ENCODE measurements around the gene SGIP1.

The SGIP1 gene, protein sequence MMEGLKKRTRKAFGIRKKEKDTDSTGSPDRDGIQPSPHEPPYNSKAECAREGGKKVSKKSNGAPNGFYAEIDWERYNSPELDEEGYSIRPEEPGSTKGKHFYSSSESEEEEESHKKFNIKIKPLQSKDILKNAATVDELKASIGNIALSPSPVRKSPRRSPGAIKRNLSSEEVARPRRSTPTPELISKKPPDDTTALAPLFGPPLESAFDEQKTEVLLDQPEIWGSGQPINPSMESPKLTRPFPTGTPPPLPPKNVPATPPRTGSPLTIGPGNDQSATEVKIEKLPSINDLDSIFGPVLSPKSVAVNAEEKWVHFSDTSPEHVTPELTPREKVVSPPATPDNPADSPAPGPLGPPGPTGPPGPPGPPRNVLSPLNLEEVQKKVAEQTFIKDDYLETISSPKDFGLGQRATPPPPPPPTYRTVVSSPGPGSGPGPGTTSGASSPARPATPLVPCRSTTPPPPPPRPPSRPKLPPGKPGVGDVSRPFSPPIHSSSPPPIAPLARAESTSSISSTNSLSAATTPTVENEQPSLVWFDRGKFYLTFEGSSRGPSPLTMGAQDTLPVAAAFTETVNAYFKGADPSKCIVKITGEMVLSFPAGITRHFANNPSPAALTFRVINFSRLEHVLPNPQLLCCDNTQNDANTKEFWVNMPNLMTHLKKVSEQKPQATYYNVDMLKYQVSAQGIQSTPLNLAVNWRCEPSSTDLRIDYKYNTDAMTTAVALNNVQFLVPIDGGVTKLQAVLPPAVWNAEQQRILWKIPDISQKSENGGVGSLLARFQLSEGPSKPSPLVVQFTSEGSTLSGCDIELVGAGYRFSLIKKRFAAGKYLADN

DNA sequence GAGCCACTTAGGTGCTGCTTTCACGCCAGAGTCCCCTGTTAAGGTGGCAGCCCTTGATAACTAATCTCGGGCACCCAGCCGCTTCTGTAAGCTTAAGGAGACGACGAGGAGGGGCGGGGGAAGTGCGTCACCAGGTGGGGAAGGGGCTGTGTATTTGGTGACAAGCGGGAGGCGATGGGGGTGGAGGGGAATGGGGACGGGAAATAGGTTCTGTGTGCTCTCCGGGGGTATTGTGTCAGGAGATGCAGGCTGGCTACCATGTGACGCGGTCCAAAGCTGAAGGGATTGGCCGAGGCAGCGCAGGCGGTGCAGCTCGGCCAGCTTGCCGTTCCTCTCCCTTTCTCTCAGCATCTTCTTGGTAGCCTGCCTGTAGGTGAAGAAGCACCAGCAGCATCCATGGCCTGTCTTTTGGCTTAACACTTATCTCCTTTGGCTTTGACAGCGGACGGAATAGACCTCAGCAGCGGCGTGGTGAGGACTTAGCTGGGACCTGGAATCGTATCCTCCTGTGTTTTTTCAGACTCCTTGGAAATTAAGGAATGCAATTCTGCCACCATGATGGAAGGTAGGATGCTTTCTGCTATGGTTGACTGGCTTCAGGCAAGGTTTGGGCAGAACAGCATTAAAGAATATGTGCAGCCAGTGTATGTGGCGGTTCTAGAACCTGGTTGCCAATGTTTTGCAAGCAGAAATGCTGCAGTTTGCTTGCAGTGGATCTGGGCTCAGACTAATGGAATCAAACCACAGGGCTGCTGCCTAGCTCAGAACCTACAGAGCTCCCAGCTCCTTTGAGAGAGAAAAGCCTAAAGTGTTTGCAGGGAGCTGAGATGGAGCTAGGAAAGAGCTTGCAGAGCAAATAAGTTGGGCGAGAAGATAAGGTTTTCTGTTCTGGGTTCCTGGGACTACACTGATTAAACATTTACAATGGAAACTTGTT is at the start of gene SGIP1:
TSS of gene SGIP1 (plus strand) at position 350 of the 937 bp plus-strand sequence. CDS start at position 556, 206 bp downstream.
- DNase-seq (ENCODE audit: low spot score) = no peak

DNA sequence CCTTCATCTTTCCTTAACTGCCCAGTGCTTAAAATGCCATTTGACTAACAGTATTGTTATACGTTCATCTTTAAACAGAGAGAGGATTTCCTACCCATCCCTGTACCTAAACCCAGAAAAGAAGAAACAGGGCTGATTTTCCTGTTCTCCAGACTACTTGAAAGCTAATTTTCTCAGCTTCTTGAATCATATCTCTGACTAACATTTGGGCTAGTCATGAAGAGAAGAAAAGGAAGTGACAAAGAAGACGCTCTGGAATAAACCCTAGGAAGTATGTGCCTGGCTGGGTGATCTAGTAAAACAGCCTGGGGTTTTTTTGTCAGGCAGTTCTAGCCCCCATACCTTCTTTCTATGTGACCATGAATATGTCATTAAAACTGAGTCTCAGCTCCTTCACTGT is 44.8 kb upstream of the SGIP1 start:
- no peak for DNase-seq (ENCODE audit: low spot score)

DNA sequence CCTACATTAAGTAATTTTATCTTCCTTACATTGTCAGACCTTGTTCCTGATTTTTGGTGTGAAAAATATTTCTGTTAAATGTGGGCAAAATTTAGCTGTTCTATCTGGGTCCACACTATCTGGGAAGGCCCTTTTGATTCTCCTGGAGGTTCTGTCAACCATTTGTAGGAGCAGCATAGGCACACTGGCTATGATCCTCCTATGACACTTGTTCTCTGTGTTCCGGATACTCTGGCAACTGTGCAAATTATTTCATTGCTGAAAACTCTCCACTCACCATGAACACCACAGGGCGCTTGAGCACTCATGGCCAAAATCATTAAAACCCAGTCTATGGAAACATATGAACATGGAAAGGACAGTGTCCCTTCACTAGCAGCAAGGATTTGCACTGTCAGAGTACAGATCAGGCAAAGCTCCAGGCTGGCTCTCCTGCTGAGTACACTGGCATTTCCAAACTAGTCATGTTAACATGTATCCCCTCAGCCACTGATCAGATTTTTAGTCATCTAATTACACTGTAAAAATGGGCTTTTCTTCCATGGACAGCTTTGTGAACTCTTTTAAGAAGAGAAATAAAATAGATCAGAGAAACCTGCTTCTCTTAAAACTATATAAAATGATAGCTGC is 43.9 kb upstream of the SGIP1 start:
- no peak for DNase-seq (ENCODE audit: low spot score)

DNA sequence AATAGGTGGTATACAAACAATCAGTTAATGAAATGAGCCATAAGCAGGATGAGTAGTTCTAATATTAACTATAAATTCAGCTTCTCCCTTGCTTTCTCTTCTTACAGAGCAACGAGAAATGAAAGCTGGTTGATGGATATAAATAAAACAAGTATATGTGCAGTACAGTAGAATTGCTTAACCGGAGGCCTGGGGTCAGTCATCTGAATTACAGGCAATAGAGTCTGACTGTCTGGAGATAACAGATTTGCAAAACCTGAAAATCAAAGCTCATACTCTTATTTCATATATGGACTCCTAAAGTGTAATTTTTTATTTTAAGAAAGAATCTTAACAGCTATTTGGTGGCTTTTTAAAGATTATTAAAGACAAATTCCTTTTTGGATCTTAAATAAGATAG is 43.1 kb upstream of the SGIP1 start:
- DNase-seq (ENCODE audit: low spot score) = no peak

DNA sequence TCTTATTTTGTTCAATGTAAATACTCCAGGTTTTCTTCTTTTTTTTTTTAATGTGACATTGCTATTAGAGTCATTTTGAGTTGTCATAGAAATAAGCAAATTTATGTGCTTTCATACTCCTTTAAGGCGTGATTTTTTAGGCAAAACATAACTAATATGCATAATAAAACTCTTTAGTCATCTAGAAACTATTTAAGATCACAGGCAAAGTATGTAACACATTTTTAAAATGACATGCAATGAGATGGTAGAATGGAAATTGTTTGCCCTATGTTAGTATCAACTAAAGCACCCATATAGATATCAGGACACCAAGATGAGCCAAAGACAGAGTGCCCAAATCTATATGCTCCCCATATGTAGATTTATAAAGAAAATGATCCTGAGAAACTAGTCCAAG is 41.5 kb upstream of the SGIP1 start:
- no peak for DNase-seq (ENCODE audit: low spot score)

DNA sequence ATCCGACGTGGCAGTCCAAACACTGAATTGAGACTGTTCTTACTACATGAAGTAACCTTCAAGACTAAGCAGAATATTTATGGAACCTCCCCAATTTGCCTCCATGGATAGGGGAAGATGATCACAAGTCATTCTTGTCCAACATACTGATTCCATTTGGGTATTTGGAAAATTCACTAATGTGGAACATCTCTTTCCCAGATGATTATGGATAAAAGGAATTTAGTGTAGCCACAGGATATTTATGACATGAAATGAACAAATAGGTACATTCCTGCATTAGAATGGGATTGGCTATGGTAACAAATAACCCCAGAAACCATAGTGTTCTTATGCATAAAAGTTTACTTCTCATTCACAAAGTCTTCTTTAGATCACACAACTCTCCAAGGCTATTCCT is 40.2 kb upstream of the SGIP1 start:
- no peak for DNase-seq (ENCODE audit: low spot score)

DNA sequence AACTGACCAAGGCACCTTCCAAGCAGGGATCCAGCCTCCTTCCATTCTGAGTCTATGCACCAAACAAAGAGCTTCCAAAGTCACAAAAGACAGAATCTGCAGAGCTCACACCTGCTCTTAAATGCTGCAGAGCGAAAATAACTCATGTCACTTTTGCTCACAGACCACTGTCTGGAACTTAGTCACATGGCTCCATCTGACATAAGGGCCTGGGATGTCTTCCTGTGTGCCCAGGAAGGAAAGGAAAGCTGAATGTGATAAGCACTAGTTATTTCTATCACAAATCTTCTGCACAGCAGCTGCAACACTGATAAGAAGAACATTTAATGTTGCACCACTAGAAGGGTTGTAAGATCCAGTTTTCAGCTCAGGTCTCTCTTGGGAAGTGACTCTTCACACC is 39.5 kb upstream of the SGIP1 start:
- no peak for DNase-seq (ENCODE audit: low spot score)

DNA sequence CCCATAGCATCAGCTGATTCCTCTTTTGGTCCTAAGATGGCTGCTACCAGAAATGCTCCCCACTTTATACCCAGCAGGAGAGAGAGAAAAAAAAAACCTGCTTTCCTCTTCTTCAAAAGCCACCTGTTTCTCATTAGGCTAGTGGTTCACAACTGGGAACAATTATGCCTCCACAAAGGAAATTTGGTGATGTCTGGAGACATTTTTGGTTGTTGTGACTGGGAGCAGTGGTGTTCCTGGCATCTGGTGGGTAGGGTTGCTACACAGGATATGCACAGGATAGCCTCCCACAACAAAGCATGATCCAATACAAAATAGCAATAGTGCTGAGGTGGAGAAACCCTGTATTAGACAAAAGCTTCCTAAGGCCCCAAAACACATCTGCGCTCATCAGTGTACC is 38.5 kb upstream of the SGIP1 start:
- no peak for DNase-seq (ENCODE audit: low spot score)

DNA sequence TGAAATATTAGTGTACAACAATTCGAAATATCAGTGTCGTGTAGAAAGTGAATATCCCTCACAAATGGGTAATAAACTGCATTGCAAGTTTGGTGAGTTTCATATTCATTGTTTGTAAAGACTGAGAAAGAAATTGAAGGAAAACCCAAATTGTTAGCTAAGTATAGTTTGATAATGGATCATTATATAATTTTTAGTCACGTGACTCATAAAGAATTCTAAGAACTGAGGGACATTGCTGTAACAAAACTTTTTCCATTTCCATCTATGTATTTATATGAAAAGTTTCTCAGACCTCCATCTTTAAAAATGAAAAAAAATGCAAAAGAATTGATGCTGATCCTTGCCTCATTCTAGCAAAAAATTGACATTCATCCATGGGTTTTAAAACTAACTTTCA is 36.0 kb upstream of the SGIP1 start:
- no peak for DNase-seq (ENCODE audit: low spot score)

DNA sequence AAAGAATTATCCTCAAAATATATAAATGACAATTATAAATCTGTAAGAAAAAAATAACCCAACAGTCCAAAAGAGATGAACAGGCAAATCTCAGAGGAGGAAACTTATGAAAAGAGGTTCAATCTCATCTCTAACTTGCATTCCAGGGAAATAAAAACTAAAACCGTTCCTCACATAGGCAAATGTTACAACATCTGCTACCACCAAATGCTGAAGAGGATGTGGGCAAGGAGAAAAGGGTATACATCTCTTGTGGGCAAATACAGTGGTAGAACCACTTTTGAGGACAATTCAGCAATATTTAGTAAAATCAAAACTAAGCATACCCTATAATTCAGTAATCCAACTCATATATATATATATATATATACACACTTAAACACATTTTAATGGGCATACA is 33.7 kb upstream of the SGIP1 start:
- DNase-seq (ENCODE audit: low spot score) = no peak

DNA sequence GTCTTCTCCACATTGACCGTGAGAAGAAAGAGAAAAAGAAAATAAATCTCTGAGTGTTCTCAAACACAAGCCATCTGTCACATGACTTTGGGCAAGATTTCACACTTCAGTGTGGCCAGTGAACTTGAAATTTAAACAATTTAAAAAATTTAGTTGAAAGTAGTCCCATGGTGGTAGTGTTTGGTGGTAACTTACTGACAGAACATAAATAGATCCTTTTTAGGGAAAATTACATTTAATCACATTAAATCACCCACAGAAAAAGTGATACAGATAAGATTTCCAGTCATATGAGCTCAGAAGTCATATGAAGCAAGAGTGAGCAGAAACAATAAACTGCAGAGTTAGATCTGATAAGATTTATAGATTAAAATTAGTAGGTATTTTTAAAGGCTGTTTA is 31.9 kb upstream of the SGIP1 start:
- no peak for DNase-seq (ENCODE audit: low spot score)

DNA sequence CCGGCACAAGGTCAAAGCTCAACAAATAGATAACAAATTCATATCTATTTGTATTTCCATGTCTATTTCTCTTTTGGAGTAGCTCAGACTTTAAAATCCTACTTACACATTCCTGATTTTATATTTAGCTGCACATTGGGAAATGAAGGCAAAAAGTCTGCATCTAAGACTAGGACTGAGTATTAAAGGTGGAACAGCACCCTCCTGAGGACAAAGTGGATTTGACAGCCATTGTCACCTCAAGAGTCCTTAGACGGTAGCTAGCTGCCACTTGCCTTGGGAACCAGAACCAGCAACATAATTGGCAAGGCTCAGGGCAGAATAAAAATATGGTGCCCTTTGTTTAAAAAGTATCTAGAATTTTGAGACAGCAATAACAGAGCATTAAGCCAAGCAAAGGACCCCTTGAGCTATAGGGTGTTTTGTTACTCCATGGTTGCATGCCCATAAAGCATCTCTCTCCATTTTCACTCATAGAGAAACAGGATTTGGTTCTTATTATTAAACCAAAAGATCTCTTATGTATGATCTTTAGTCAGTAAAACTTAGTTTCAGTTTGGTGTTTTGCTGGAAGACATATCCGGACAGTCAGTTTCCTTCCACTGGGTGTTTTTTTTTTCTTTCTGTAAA is 30.0 kb upstream of the SGIP1 start:
- peak; percentile 31 for DNase-seq (ENCODE audit: low spot score)

DNA sequence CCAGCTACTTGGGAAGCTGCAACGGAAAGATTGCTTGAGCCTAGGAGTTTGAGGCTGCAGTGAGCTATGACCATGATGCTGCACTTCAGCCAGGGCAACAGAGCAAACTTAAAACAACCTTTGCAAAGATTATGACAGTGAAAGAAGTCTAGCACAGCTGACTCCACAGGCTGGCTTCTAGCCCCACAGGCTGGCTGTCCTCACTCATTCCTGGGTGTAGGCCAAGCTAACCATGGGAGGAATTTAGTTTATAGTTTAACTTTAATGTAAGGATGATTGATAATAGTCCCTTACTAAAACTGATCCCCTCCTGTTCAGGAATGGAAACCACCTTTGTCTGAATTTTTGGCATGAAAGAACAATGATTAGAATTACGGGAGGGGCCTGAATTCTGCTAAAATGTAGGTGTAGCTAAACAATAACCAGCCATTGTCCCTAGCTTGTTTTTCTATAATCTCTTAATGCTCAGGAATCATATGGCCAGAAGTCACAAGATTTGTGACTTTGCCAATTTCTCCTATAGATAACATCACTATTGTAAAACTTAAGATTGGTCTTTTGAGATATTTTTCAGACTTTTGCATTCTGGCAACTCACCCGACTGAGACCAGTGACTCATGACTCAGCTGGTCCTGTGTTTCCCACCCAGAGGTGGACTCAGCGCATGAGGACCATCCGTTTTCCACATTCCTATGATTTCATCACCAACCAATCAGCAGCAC is 28.1 kb upstream of the SGIP1 start:
- DNase-seq (ENCODE audit: low spot score) = peak; percentile 13

DNA sequence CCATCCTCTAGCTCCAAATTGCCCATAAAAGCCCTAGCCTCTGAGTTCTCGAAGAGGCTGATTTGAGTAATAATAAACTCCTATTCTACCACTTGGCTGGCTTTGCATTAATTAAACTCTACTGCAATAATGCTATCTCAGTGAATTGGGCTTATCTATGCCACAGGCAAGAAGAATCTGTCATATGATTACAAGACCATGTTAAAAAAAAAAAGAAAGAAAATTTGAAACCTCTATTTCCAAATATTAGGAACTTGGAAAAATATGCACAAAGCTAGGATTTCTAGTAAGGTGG is 27.6 kb upstream of the SGIP1 start:
- no peak for DNase-seq (ENCODE audit: low spot score)

DNA sequence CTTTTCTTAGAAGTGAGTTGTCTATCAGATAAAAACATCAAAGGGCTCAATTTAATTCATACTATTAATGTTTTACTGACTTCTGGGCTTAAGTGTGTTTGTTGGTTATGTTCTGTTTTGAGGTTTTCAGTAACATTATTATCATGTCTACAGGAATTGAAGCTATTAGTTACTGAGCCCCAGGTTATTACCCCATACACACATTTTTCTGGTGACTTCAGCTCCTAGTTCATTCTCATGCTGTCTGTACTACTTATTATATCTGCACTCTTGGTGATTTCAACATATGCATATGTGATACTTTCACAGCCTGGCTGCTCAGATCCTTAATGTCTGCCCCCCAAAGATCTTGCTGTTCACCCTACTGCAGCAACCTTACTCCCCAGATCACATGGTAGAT is 27.0 kb upstream of the SGIP1 start:
- DNase-seq (ENCODE audit: low spot score) = no peak

DNA sequence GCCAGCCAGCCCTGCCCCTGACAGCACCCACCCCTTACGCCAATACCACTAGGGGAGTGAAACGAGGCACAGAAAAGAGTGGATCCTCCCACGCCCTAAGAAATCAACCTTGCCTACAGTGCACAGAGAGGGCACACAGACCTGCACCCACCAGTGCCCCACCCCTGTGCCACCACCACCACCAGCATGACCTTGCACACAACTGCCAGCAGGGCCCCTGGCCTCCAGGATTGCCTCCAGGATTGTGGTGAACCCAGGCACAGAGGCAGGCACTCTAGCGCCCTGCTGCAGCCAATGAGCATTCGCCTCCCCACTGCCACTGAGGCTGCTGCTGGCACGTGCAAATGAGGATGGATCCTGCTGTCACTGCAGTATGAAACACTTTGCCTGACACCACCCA is 23.5 kb upstream of the SGIP1 start:
- no peak for DNase-seq (ENCODE audit: low spot score)

DNA sequence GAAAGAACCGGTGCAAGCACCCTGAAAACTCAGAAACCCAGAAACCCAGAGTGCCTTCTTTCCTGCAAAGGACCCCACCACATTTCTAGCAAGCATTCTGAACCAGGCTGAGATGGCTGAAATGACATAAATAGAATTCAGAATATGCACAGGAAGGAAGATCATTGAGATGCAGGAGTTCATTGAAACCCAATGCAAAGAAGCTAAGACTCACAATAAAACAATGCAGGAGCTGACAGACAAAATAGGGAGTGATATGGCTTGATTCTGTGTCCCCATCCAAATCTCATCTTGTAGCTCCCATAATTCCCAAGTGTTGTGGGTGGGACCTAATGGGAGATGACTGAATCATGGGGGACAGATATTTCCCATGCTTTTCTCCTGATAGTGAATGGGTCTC is 22.8 kb upstream of the SGIP1 start:
- DNase-seq (ENCODE audit: low spot score) = no peak

DNA sequence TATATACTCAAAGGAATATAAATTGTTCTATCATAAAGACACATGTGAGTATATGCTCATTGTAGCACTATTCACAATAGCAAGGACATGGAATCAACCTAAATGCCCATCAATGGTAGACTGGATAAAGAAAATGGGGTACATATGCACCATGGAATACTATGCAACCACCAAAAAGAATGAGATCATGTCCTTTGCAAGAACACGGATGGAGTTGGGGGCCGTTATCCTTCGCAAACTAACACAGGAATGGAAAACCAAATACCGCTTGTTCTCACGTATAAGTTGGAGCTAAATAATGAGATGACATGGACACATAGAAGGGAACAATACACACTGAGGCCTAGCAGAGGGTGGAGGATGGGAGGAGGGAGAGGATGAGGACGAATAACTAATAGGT is 16.0 kb upstream of the SGIP1 start:
- no peak for DNase-seq (ENCODE audit: low spot score)

DNA sequence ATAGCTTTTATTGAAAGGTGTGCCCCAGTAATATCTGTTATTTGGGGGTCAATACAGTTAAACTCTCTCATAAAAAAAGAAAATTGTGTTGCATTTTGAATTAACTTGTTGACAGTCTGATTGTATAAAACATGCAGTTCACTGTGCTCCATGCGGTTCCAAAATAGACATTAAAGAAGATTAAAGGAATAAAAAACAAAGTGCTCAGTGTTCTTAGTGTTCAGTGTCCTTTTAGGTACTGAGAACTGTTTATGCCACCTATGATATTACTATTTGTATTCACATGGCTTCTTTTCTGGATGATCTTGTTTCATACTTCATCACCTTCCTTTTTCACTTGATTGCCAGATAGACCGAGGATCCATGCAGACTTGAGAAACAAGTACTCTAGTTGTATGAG is 15.3 kb upstream of the SGIP1 start:
- DNase-seq (ENCODE audit: low spot score) = no peak

DNA sequence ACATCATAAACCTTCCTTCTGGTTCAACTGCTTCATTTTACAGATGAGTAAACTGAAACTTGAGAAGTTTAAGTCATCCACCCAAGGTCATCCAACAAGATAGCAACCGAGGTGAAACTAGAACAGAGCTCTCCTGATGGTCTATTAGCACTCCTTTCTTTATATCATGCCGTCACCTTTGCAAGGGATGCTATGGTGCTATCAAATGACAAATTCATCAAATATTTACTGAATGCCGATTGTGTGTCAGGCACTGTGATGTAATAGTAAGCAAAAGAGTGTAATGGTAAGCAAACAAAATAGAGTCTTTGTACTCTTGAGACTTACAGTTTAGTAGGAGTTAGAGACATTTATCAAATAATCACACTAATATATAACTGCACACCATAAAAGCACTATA is 14.0 kb upstream of the SGIP1 start:
- peak; percentile 16 for DNase-seq (ENCODE audit: low spot score)

DNA sequence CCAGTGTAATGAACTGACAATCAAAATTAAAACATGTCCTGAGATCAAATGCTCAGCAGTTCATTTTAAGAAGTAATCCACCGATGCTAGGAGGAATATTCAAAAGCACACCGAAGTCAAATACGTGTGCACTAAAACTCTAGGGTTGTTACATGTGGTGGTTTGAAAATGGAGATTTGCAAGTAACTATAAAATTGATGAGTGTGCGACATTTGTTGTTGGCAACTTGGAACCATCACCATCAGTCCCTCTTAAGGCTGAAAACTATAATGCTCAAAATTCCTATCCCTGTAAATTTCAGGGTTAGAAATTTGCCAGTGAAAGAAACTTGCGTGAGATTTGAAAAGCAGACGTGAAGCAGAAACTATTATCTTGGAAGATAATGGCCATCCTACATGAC is 13.3 kb upstream of the SGIP1 start:
- DNase-seq (ENCODE audit: low spot score) = no peak
